ENCODE measurements around the gene ANKRD30A.

GRCh38 chr10:37240223-37240622, 114.8 kb downstream of the ANKRD30A start:
- TF ChIP-seq CTCF (IDR thresholded peaks at IDR 0.05) (no peak), POLR2A (IDR thresholded peaks at IDR 0.05) (no peak)

Measured in ovary (tissue), 3 donors.